Measurements from ENCODE around the gene EFL1.

EFL1 gene

GRCh38 chr15:82128401-82129148, 134.0 kb downstream of the EFL1 start:
- TF ChIP-seq CTCF (IDR thresholded peaks at IDR 0.05), result no peak

- TF ChIP-seq CTCF (IDR thresholded peaks at IDR 0.05), result no peak
Measured at GRCh38 chr15:82127581-82127980, 135.0 kb downstream of the EFL1 start.

- TF ChIP-seq CTCF (IDR thresholded peaks at IDR 0.05), result no peak
Measured at GRCh38 chr15:82126346-82126745, 136.2 kb downstream of the EFL1 start.

- no peak for TF ChIP-seq CTCF (IDR thresholded peaks at IDR 0.05)
Measured at GRCh38 chr15:82124331-82125263, 137.9 kb downstream of the EFL1 start.

GRCh38 chr15:82122746-82123400, 139.7 kb downstream of the EFL1 start:
- no peak for TF ChIP-seq CTCF (IDR thresholded peaks at IDR 0.05)

- TF ChIP-seq CTCF (IDR thresholded peaks at IDR 0.05), result no peak
Measured at GRCh38 chr15:82118040-82118439, 144.5 kb downstream of the EFL1 start.

GRCh38 chr15:82117296-82117695, 145.2 kb downstream of the EFL1 start:
- no peak for TF ChIP-seq CTCF (IDR thresholded peaks at IDR 0.05)

Measured in LNCAP (cell line).